ENCODE measurements around the gene HMOX1. TPM values are rescaled to one million over a fixed set of nuclear protein-coding genes. Genes with fewer than 3 reads are reported as not detected.

The HMOX1 gene
- total RNA-seq, 4 donors from 2014 or later = 11.4 to 131 (median 22.2) TPM

- Histone ChIP-seq H3K27ac (peak overlapping the region; percentile 83 to 91 (median 86)), H3K4me3 (no peak overlapping the region), H3K4me1 (peaks cover 16 to 24% of the 10 kb centered on the region in 2 donors), H3K36me3 (peaks cover 0 to 41% of the 10 kb centered on the region in 2 donors), H3K9me3 (no peaks in the 10 kb centered on the region), H3K27me3 (no peaks in the 10 kb centered on the region)
- ATAC-seq (no peak), DNase-seq (peak in 1 of 2 donors; percentile 52)
- in situ Hi-C loops (cut with MboI; ENCODE audit: low sequenced_read_pairs in 4 of 4) (loop anchor here in 2 of 4 donors (25.0 kb wide), 1 partner anchor 238 kb away; no protein-coding TSS in a partner anchor), intact Hi-C loops (cut with DNase I; ENCODE audit: low total_unique reads) (no loop called here)
- TF ChIP-seq POLR2A (IDR thresholded peaks at IDR 0.05) = no peak
- TF ChIP-seq, protein P1, sequence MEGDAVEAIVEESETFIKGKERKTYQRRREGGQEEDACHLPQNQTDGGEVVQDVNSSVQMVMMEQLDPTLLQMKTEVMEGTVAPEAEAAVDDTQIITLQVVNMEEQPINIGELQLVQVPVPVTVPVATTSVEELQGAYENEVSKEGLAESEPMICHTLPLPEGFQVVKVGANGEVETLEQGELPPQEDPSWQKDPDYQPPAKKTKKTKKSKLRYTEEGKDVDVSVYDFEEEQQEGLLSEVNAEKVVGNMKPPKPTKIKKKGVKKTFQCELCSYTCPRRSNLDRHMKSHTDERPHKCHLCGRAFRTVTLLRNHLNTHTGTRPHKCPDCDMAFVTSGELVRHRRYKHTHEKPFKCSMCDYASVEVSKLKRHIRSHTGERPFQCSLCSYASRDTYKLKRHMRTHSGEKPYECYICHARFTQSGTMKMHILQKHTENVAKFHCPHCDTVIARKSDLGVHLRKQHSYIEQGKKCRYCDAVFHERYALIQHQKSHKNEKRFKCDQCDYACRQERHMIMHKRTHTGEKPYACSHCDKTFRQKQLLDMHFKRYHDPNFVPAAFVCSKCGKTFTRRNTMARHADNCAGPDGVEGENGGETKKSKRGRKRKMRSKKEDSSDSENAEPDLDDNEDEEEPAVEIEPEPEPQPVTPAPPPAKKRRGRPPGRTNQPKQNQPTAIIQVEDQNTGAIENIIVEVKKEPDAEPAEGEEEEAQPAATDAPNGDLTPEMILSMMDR (IDR thresholded peaks at IDR 0.05 in 4 of 5, conservative IDR thresholded peaks at IDR 0.05 in 1 of 5) = no peak
These were observed 31.6 kb upstream of the HMOX1 start for GRCh38 chr22:35349368-35349703.

- Histone ChIP-seq H3K4me1 (peaks cover 16 to 24% of the 10 kb centered on the region in 2 donors), H3K9me3 (no peaks in the 10 kb centered on the region), H3K4me3 (peak overlapping the region in 1 of 4 donors; percentile 53), H3K27ac (peak overlapping the region; percentile 83 to 91 (median 86)), H3K27me3 (no peaks in the 10 kb centered on the region), H3K36me3 (peaks cover 0 to 35% of the 10 kb centered on the region in 2 donors)
- DNase-seq = peak; percentile 28 to 55
- in situ Hi-C loops (cut with MboI; ENCODE audit: low sequenced_read_pairs in 4 of 4) = loop anchor here in 2 of 4 donors (25.0 kb wide), 1 partner anchor 237 kb away; no protein-coding TSS in a partner anchor
- ATAC-seq = peak; percentile 56 to 67
- intact Hi-C loops (cut with DNase I; ENCODE audit: low total_unique reads) = loop anchor here (1.0 to 10.0 kb wide), 7 partner anchors 31 to 775 kb away; partner anchors contain the start of gene HMOX1
- TF ChIP-seq, protein P1 (IDR thresholded peaks at IDR 0.05 in 4 of 5, conservative IDR thresholded peaks at IDR 0.05 in 1 of 5) = no peak
- no peak for TF ChIP-seq POLR2A (IDR thresholded peaks at IDR 0.05)
These were observed 31.0 kb upstream of the HMOX1 start for GRCh38 chr22:35349704-35350538.

GRCh38 chr22:35350539-35351503 is 30.1 kb upstream of the HMOX1 start:
- Histone ChIP-seq H3K4me3 (peak overlapping the region; percentile 53 to 75 (median 61)), H3K36me3 (peaks cover 0 to 26% of the 10 kb centered on the region in 2 donors), H3K27ac (peak overlapping the region; percentile 83 to 91 (median 86)), H3K4me1 (peaks cover 16 to 24% of the 10 kb centered on the region in 2 donors), H3K9me3 (no peaks in the 10 kb centered on the region), H3K27me3 (no peaks in the 10 kb centered on the region)
- intact Hi-C loops (cut with DNase I; ENCODE audit: low total_unique reads) = loop anchor here (1.0 to 10.0 kb wide), 8 partner anchors 20 to 774 kb away; partner anchors contain the start of gene HMOX1
- TF ChIP-seq, protein P1 (IDR thresholded peaks at IDR 0.05 in 4 of 5, conservative IDR thresholded peaks at IDR 0.05 in 1 of 5) = peak; percentile 93 to 97 (median 95)
- TF ChIP-seq POLR2A (IDR thresholded peaks at IDR 0.05) = peak; percentile 68 to 75
- peak; percentile 94 to 95 for DNase-seq
- peak; percentile 84 to 86 for ATAC-seq
- in situ Hi-C loops (cut with MboI; ENCODE audit: low sequenced_read_pairs in 4 of 4) = no loop called here
